Astrocyte (in vitro differentiated cells and primary cell): Measurements from ENCODE around the gene DRC7. TPM values are rescaled to one million over a fixed set of nuclear protein-coding genes. Genes with fewer than 3 reads are reported as not detected.

ENCODE experiments used
- DNase-seq: peaks from one replicate; pipeline ENCODE4 v3.0.0-alpha.2; 2010; ENCODE audit warnings: low read depth
- FAIRE-seq: peaks from 2 replicates; lab custom pipeline; 2011; peaks lifted over from hg19 to GRCh38; lab: Jason Lieb, UNC
- H2AFZ ChIP-seq: 2 replicates; pipeline ENCODE4 v1.6.0; 2012; ENCODE audit warnings: low read depth, low read length, inconsistent platforms
- H3K27ac ChIP-seq: 2 replicates; pipeline ENCODE4 v1.5.1; 2011; ENCODE audit warnings: low read depth, low read length, inconsistent platforms
- H3K27me3 ChIP-seq: 2 replicates; pipeline ENCODE4 v1.6.0; 2011; ENCODE audit warnings: low read length, inconsistent platforms; ENCODE audit not compliant: insufficient read depth
- H3K36me3 ChIP-seq: 2 replicates; pipeline ENCODE4 v1.5.1; 2011; ENCODE audit warnings: low read length, inconsistent platforms; ENCODE audit not compliant: insufficient read depth
- H3K4me1 ChIP-seq: 2 replicates; pipeline ENCODE4 v1.5.1; 2011; ENCODE audit warnings: low read length, inconsistent platforms; ENCODE audit not compliant: insufficient read depth
- H3K4me2 ChIP-seq: 2 replicates; pipeline ENCODE4 v1.6.0; 2012; ENCODE audit warnings: low read length, inconsistent platforms
- H3K4me3 ChIP-seq: 2 replicates; pipeline ENCODE4 v1.5.1; 2011; ENCODE audit warnings: low read depth, mild to moderate bottlenecking, low read length, inconsistent platforms; ENCODE audit not compliant: insufficient read depth
- H3K79me2 ChIP-seq: 2 replicates; pipeline ENCODE4 v1.6.0; 2012; ENCODE audit warnings: mild to moderate bottlenecking, low read length, inconsistent platforms; ENCODE audit not compliant: insufficient read depth
- H3K9ac ChIP-seq: 2 replicates; pipeline ENCODE4 v1.6.0; 2012; ENCODE audit warnings: mild to moderate bottlenecking, low read length, inconsistent platforms
- H3K9me3 ChIP-seq: 2 replicates; pipeline ENCODE4 v1.5.1; 2012; ENCODE audit warnings: low read depth, mild to moderate bottlenecking, low read length, inconsistent platforms; ENCODE audit not compliant: insufficient read depth
- H4K20me1 ChIP-seq: 2 replicates; pipeline ENCODE4 v1.6.0; 2012; ENCODE audit warnings: low read length, inconsistent platforms; ENCODE audit not compliant: insufficient read depth
- H3K27ac Mint-ChIP-seq: one replicate; pipeline ENCODE4 v1.8.0; 2021; ENCODE audit warnings: mild to moderate bottlenecking, mixed read lengths; ENCODE audit not compliant: unreplicated experiment
- H3K27me3 Mint-ChIP-seq: one replicate; pipeline ENCODE4 v1.8.0; 2021; ENCODE audit warnings: low read depth, mixed read lengths; ENCODE audit not compliant: unreplicated experiment
- H3K36me3 Mint-ChIP-seq: one replicate; pipeline ENCODE4 v1.8.0; 2021; ENCODE audit warnings: low read depth, mixed read lengths; ENCODE audit not compliant: unreplicated experiment
- H3K4me1 Mint-ChIP-seq: one replicate; pipeline ENCODE4 v1.8.0; 2021; ENCODE audit warnings: low read depth, mixed read lengths; ENCODE audit not compliant: unreplicated experiment
- H3K4me3 Mint-ChIP-seq: one replicate; pipeline ENCODE4 v1.8.0; 2021; ENCODE audit warnings: mild to moderate bottlenecking, moderate library complexity, mixed read lengths; ENCODE audit not compliant: unreplicated experiment
- H3K9me3 Mint-ChIP-seq: one replicate; pipeline ENCODE4 v1.8.0; 2021; ENCODE audit warnings: mild to moderate bottlenecking, mixed read lengths; ENCODE audit not compliant: unreplicated experiment
- CTCF ChIP-seq: IDR thresholded peaks from 2 replicates; pipeline ENCODE4 v1.5.1; 2011; ENCODE audit warnings: low read depth, mild to moderate bottlenecking, inconsistent platforms, low read length, moderate library complexity; ENCODE audit not compliant: insufficient read depth
- EZH2 ChIP-seq: IDR thresholded peaks from 2 replicates; pipeline ENCODE4 v1.6.1; 2012; ENCODE audit warnings: mild to moderate bottlenecking, low read length, inconsistent platforms; ENCODE audit not compliant: insufficient read depth
- total RNA-seq: library from RNA; stranded (reverse); gene quantifications from 2 replicates; pipeline ENCODE4 v1.2.1, GENCODE V29; 2021

DRC7 gene
- total RNA-seq, 1 donor from 2014 or later = not detected

DNA sequence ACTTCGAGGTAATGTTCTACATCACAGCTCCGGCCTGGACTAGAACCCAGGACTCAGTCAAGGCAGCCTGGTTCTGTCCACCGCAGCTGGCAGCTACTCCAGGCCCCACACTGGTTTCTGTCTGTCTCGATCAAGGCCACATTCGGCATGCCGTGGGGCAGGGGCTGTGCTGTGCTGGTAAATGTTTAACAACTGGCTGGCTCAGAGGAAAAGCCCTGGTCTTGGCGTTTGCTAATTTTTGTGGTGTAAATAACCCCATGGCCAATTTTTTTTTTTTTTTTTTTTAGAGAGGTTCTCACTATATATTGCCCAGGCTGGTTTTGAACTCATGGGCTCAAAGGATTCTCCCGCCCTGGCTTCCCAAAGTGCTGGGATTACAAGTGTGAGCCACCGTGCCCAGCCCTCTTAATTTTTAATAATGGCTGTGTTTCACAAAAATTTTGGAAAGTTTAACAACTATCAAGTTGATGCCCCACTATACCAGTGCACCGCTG lies 328 bp upstream of the DRC7 start:
- DNase-seq = no peak

GRCh38 chr16:57695680-57696069 lies 1.1 kb downstream of the DRC7 start:
- FAIRE-seq (no peak), DNase-seq (no peak)
- no peak overlapping the region for H3K4me2 ChIP-seq
- no peak overlapping the region for H2AFZ ChIP-seq
- H3K4me3 ChIP-seq = no peak overlapping the region
- no peaks in the 10 kb centered on the region for H3K36me3 ChIP-seq
- Mint-ChIP-seq H3K4me1 (no peaks in the 10 kb centered on the region), H3K27ac (no peak overlapping the region), H3K36me3 (no peaks in the 10 kb centered on the region), H3K4me3 (no peak overlapping the region), H3K9me3 (no peaks in the 10 kb centered on the region), H3K27me3 (peaks cover 22% of the 10 kb centered on the region)
- H3K27me3 ChIP-seq = no peaks in the 10 kb centered on the region
- no peaks in the 10 kb centered on the region for H3K9me3 ChIP-seq
- H3K79me2 ChIP-seq = no peaks in the 10 kb centered on the region
- no peaks in the 10 kb centered on the region for H3K4me1 ChIP-seq
- H3K9ac ChIP-seq = no peak overlapping the region
- TF ChIP-seq CTCF (no peak), EZH2 (no peak)
- no peaks in the 10 kb centered on the region for H4K20me1 ChIP-seq
- no peak overlapping the region for H3K27ac ChIP-seq

More for the DNA sequence above, 328 bp upstream of the DRC7 start:
- Mint-ChIP-seq H3K36me3 (no peaks in the 10 kb centered on the region), H3K27me3 (peaks cover 25% of the 10 kb centered on the region), H3K27ac (peak overlapping the region; percentile 66), H3K4me1 (no peaks in the 10 kb centered on the region), H3K9me3 (no peaks in the 10 kb centered on the region), H3K4me3 (no peak overlapping the region)
- H3K36me3 ChIP-seq = no peaks in the 10 kb centered on the region
- TF ChIP-seq EZH2 (no peak), CTCF (no peak)
- no peaks in the 10 kb centered on the region for H4K20me1 ChIP-seq
- peak overlapping the region; percentile 59 for H2AFZ ChIP-seq
- no peak overlapping the region for H3K9ac ChIP-seq
- no peaks in the 10 kb centered on the region for H3K9me3 ChIP-seq
- no peak for FAIRE-seq
- no peaks in the 10 kb centered on the region for H3K79me2 ChIP-seq
- no peaks in the 10 kb centered on the region for H3K4me1 ChIP-seq
- no peak overlapping the region for H3K27ac ChIP-seq
- peaks cover 4% of the 10 kb centered on the region for H3K27me3 ChIP-seq
- no peak overlapping the region for H3K4me3 ChIP-seq
- H3K4me2 ChIP-seq = peak overlapping the region; percentile 82

DNA sequence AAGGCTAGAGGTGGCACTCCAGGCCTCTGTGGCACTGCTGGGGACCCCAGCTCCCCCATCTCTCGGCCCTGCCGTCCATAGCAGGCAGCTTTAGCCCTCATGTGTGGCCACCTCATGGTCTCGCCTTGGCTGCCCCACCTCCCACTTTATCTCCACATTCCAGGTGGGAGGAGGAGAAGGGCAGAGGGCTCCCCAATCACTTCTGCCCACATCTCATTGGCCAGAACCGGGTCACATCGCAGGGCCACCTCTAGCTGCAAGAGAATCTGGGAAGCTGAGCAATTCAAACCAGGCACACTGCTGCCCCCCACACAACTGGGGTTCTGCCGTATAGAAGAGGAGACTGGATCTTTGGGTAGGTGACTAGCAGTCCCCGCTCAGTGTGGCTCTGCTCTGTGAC lies 1.6 kb downstream of the DRC7 start:
- H3K36me3 Mint-ChIP-seq = no peaks in the 10 kb centered on the region

More for the DNA sequence above, 1.6 kb downstream of the DRC7 start:
- Histone ChIP-seq H3K9ac (no peak overlapping the region), H3K36me3 (no peaks in the 10 kb centered on the region), H3K9me3 (no peaks in the 10 kb centered on the region), H3K4me3 (no peak overlapping the region), H3K27me3 (no peaks in the 10 kb centered on the region), H3K4me1 (no peaks in the 10 kb centered on the region), H4K20me1 (no peaks in the 10 kb centered on the region), H3K27ac (no peak overlapping the region), H2AFZ (no peak overlapping the region), H3K4me2 (no peak overlapping the region), H3K79me2 (no peaks in the 10 kb centered on the region)
- H3K4me3 Mint-ChIP-seq = no peak overlapping the region
- peaks cover 20% of the 10 kb centered on the region for H3K27me3 Mint-ChIP-seq
- TF ChIP-seq EZH2 = no peak
- TF ChIP-seq CTCF = no peak
- DNase-seq = no peak
- H3K9me3 Mint-ChIP-seq = no peaks in the 10 kb centered on the region
- peaks cover 4% of the 10 kb centered on the region for H3K4me1 Mint-ChIP-seq
- FAIRE-seq = no peak
- H3K27ac Mint-ChIP-seq = no peak overlapping the region
